Measurements from ENCODE around the gene KCTD15. TPM values are rescaled to one million over a fixed set of nuclear protein-coding genes. Genes with fewer than 3 reads are reported as not detected.

Gene KCTD15
- total and polyA plus RNA-seq, 7 donors = 2.1 to 9.1 (median 5.7) TPM

DNA sequence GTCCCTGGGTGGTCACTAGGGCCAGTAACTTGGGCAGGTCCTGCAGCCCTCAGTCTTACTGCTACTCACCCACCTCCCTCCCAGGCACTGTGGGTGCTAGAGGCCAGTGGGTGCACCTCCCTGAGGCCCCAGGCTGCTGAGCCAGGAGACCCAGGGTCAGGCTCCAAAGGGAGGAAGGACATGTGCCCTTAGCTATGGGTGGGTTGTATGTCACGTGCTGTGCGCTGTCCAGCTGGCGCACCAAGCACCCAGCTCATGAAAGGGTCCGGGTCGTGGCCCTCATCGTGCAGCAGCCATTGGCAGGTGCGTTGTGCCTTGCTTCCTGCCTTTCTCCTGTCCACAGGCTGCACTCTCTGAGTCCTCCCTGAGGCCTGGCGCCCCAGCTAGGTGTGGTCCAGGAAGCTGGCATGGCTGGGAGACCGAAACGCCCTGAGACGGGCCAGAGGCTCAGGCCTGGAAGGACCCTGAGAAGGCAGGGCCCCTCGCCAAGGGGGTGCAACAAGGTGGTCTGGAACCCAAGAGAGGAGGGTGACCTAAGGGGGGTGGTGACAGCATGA lies 47.0 kb upstream of the KCTD15 start:
- Histone ChIP-seq H3K4me3 (no peak overlapping the region), H3K27ac (no peak overlapping the region), H3K9me3 (no peaks in the 10 kb centered on the region), H3K4me1 (no peaks in the 10 kb centered on the region), H3K36me3 (ENCODE audit: insufficient read depth in 1 of 2, low read depth in 1 of 2) (no peaks in the 10 kb centered on the region), H3K27me3 (ENCODE audit: insufficient read depth in 3 of 3, low read length in 2 of 3) (peaks cover 0 to 47% (median 14%) of the 10 kb centered on the region in 3 donors)
- intact Hi-C loops (cut with DNase I) = no loop called here
- WGBS, 3 donors = 82 to 85% (median 83%) methylated on average over 12 of the region's 12 CpGs
- DNase-seq (no peak), ATAC-seq (no peak)
- no peak for TF ChIP-seq CTCF (IDR thresholded peaks at IDR 0.05)

- ATAC-seq = no peak
- TF ChIP-seq CTCF (IDR thresholded peaks at IDR 0.05) = no peak
Measured at GRCh38 chr19:33750587-33751435, 45.9 kb upstream of the KCTD15 start.

GRCh38 chr19:33751436-33751770 lies 45.3 kb upstream of the KCTD15 start:
- Histone ChIP-seq H3K36me3 (ENCODE audit: insufficient read depth in 1 of 2, low read depth in 1 of 2) (no peaks in the 10 kb centered on the region), H3K4me1 (no peaks in the 10 kb centered on the region), H3K4me3 (no peak overlapping the region), H3K27ac (no peak overlapping the region), H3K9me3 (no peaks in the 10 kb centered on the region), H3K27me3 (ENCODE audit: insufficient read depth in 3 of 3, low read length in 2 of 3) (peaks cover 0 to 41% (median 9%) of the 10 kb centered on the region in 3 donors)
- DNase-seq = no peak
- intact Hi-C loops (cut with DNase I) = no loop called here
- TF ChIP-seq CTCF (IDR thresholded peaks at IDR 0.05) = no peak
- no peak for ATAC-seq
- WGBS, 3 donors = 63 to 66% (median 65%) methylated on average over 5 of the region's 5 CpGs

More at GRCh38 chr19:33750587-33751435, 45.9 kb upstream of the KCTD15 start:
- 40 to 43% (median 42%) methylated on average over 18 of the region's 18 CpGs for WGBS, 3 donors
- no peak overlapping the region for H3K4me3 ChIP-seq
- H3K27ac ChIP-seq = no peak overlapping the region
- no peak for DNase-seq
- intact Hi-C loops (cut with DNase I) = no loop called here
- no peaks in the 10 kb centered on the region for H3K4me1 ChIP-seq
- peaks cover 0 to 44% (median 9%) of the 10 kb centered on the region in 3 donors for H3K27me3 ChIP-seq (ENCODE audit: insufficient read depth in 3 of 3, low read length in 2 of 3)
- no peaks in the 10 kb centered on the region for H3K9me3 ChIP-seq
- no peaks in the 10 kb centered on the region for H3K36me3 ChIP-seq (ENCODE audit: insufficient read depth in 1 of 2, low read depth in 1 of 2)

GRCh38 chr19:33752018-33752800 lies 44.5 kb upstream of the KCTD15 start:
- Histone ChIP-seq H3K9me3 (no peaks in the 10 kb centered on the region), H3K27ac (no peak overlapping the region), H3K4me1 (no peaks in the 10 kb centered on the region), H3K27me3 (ENCODE audit: insufficient read depth in 3 of 3, low read length in 2 of 3) (peaks cover 0 to 35% (median 6%) of the 10 kb centered on the region in 3 donors), H3K4me3 (no peak overlapping the region), H3K36me3 (ENCODE audit: insufficient read depth in 1 of 2, low read depth in 1 of 2) (no peaks in the 10 kb centered on the region)
- no peak for DNase-seq
- no peak for TF ChIP-seq CTCF (IDR thresholded peaks at IDR 0.05)
- 23 to 33% (median 31%) methylated on average over 27 of the region's 27 CpGs for WGBS, 3 donors
- ATAC-seq = no peak
- intact Hi-C loops (cut with DNase I) = no loop called here
